GM12872 (cell line): ENCODE data around the gene ADM.

Experiments
- CTCF ChIP-seq: IDR thresholded peaks from 3 replicates; pipeline ENCODE4 v1.5.1; 2011; ENCODE audit warnings: low read depth, mild to moderate bottlenecking, low read length, moderate library complexity; ENCODE audit not compliant: insufficient read depth

ADM gene

GRCh38 chr11:10328314-10329098, 23.6 kb downstream of the ADM start:
- TF ChIP-seq CTCF = no peak

- TF ChIP-seq CTCF = no peak
These were observed 24.5 kb downstream of the ADM start for GRCh38 chr11:10329356-10329755.

GRCh38 chr11:10329935-10330334, 25.1 kb downstream of the ADM start:
- TF ChIP-seq CTCF = no peak

GRCh38 chr11:10331548-10332289, 26.8 kb downstream of the ADM start:
- no peak for TF ChIP-seq CTCF

GRCh38 chr11:10333490-10333889, 28.6 kb downstream of the ADM start:
- no peak for TF ChIP-seq CTCF

GRCh38 chr11:10338287-10338686, 33.4 kb downstream of the ADM start:
- no peak for TF ChIP-seq CTCF

- TF ChIP-seq CTCF = no peak
These were observed 43.9 kb downstream of the ADM start for GRCh38 chr11:10348650-10349280.
